SKM-1 (cell line): Measurements from ENCODE around the gene NECTIN2.
"Not testable (repeated sequence)": the region's sequence is repeated elsewhere in the genome, so short reads cannot be mapped to it uniquely, and the experiment has no call there.

Source experiments
- DNase-seq: peaks from one replicate; lab custom pipeline; 2025; ENCODE audit not compliant: unreplicated experiment; lab: John Stamatoyannopoulos, UW

Gene NECTIN2

GRCh38 chr19:44816301-44816700 lies 29.8 kb upstream of the NECTIN2 start:
- no peak for DNase-seq

- DNase-seq: no peak
Measured at GRCh38 chr19:44817725-44818465, 28.2 kb upstream of the NECTIN2 start.

- DNase-seq: no peak
Measured at GRCh38 chr19:44818466-44819031, 27.5 kb upstream of the NECTIN2 start.

- no peak for DNase-seq
Measured at GRCh38 chr19:44819246-44819832, 26.8 kb upstream of the NECTIN2 start.

GRCh38 chr19:44820648-44821609 lies 25.2 kb upstream of the NECTIN2 start:
- DNase-seq: no peak

GRCh38 chr19:44822177-44822576 lies 23.9 kb upstream of the NECTIN2 start:
- no peak for DNase-seq

- no peak for DNase-seq
Measured at GRCh38 chr19:44822670-44823372, 23.3 kb upstream of the NECTIN2 start.

- no peak for DNase-seq
Measured at GRCh38 chr19:44823373-44823698, 22.8 kb upstream of the NECTIN2 start.

GRCh38 chr19:44824761-44825160 lies 21.3 kb upstream of the NECTIN2 start:
- DNase-seq: no peak

GRCh38 chr19:44832875-44833274 lies 13.2 kb upstream of the NECTIN2 start:
- not testable (repeated sequence) for DNase-seq

GRCh38 chr19:44834399-44834798 lies 11.7 kb upstream of the NECTIN2 start:
- DNase-seq: not testable (repeated sequence)

GRCh38 chr19:44839276-44839675 lies 6.8 kb upstream of the NECTIN2 start:
- DNase-seq: no peak

- DNase-seq: no peak
Measured at GRCh38 chr19:44840811-44841210, 5.3 kb upstream of the NECTIN2 start.

GRCh38 chr19:44841231-44841630 lies 4.9 kb upstream of the NECTIN2 start:
- no peak for DNase-seq

- no peak for DNase-seq
Measured at GRCh38 chr19:44845286-44845611, 848 bp upstream of the NECTIN2 start.

- DNase-seq: no peak
Measured at GRCh38 chr19:44846455-44847143, 502 bp downstream of the NECTIN2 start.

- no peak for DNase-seq
Measured at GRCh38 chr19:44847144-44848035, 1.3 kb downstream of the NECTIN2 start.

GRCh38 chr19:44848036-44848811 lies 2.1 kb downstream of the NECTIN2 start:
- no peak for DNase-seq
